ENCODE results near the gene HDAC1.

The HDAC1 gene

DNA sequence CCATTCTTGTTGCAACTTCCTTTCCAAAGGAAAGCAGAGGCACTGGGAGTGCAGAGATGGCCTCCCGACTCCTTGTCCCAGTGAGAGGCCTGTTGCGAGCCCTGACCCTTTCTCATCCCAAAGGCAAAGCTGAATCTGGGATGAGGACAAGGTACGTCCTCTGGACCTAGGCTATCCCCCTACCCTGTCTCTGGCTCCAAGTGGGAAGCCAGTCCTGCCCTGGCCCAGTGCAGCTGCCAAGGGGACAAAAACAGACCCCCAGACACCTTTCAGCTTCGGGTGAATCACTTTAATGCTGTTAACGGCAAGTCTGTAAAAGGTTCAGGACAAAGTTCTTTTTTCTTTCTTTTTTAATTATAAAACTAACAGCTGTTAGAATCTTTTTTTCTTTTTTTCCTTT, 73.0 kb downstream of the HDAC1 start:
- Histone ChIP-seq H3K4me3 (ENCODE audit: insufficient read depth, low read length, poor library complexity, severe bottlenecking) (no peak overlapping the region), H3K27me3 (ENCODE audit: low read length) (no peaks in the 10 kb centered on the region), H4K20me1 (ENCODE audit: low read depth, low read length) (no peaks in the 10 kb centered on the region), H3K9ac (ENCODE audit: low read length) (no peak overlapping the region), H3K36me3 (ENCODE audit: low read length) (no peaks in the 10 kb centered on the region), H3K79me2 (ENCODE audit: insufficient read depth, low read length) (no peaks in the 10 kb centered on the region), H3K27ac (ENCODE audit: low read depth, low read length) (no peak overlapping the region), H3F3A (ENCODE audit: insufficient read depth) (no peaks in the 10 kb centered on the region), H3K9me3 (ENCODE audit: insufficient read depth, low read length) (no peaks in the 10 kb centered on the region), H2AFZ (ENCODE audit: low read depth, low read length, severe bottlenecking) (no peak overlapping the region), H3K4me2 (ENCODE audit: low read depth, low read length, poor library complexity, severe bottlenecking) (no peak overlapping the region), H3K9me2 (replicated peaks; ENCODE audit: insufficient read depth, low read length) (no peaks in the 10 kb centered on the region)
- TF ChIP-seq CTCF (IDR thresholded peaks at IDR 0.05; ENCODE audit: insufficient read depth, low read length, poor library complexity, severe bottlenecking), result no peak
- no peak for TF ChIP-seq EZH2phosphoT487 (conservative IDR thresholded peaks at IDR 0.05; ENCODE audit: low read length)

GRCh38 chr1:32365445-32365844, 73.6 kb downstream of the HDAC1 start:
- H3K36me3 ChIP-seq (ENCODE audit: low read length), result no peaks in the 10 kb centered on the region
- H3K27me3 ChIP-seq (ENCODE audit: low read length), result no peaks in the 10 kb centered on the region
- H2AFZ ChIP-seq (ENCODE audit: low read depth, low read length, severe bottlenecking), result no peak overlapping the region
- no peaks in the 10 kb centered on the region for H4K20me1 ChIP-seq (ENCODE audit: low read depth, low read length)
- no peak overlapping the region for H3K9ac ChIP-seq (ENCODE audit: low read length)
- H3K4me2 ChIP-seq (ENCODE audit: low read depth, low read length, poor library complexity, severe bottlenecking), result no peak overlapping the region
- no peaks in the 10 kb centered on the region for H3K79me2 ChIP-seq (ENCODE audit: insufficient read depth, low read length)
- TF ChIP-seq CTCF (IDR thresholded peaks at IDR 0.05; ENCODE audit: insufficient read depth, low read length, poor library complexity, severe bottlenecking) (no peak), EZH2phosphoT487 (conservative IDR thresholded peaks at IDR 0.05; ENCODE audit: low read length) (no peak)
- no peaks in the 10 kb centered on the region for H3F3A ChIP-seq (ENCODE audit: insufficient read depth)
- H3K9me3 ChIP-seq (ENCODE audit: insufficient read depth, low read length), result no peaks in the 10 kb centered on the region
- H3K4me3 ChIP-seq (ENCODE audit: insufficient read depth, low read length, poor library complexity, severe bottlenecking), result no peak overlapping the region
- no peaks in the 10 kb centered on the region for H3K9me2 ChIP-seq (replicated peaks; ENCODE audit: insufficient read depth, low read length)
- H3K27ac ChIP-seq (ENCODE audit: low read depth, low read length), result no peak overlapping the region

GRCh38 chr1:32367912-32368635, 76.2 kb downstream of the HDAC1 start:
- no peak overlapping the region for H3K4me3 ChIP-seq (ENCODE audit: insufficient read depth, low read length, poor library complexity, severe bottlenecking)
- no peaks in the 10 kb centered on the region for H3F3A ChIP-seq (ENCODE audit: insufficient read depth)
- H3K9ac ChIP-seq (ENCODE audit: low read length), result no peak overlapping the region
- H2AFZ ChIP-seq (ENCODE audit: low read depth, low read length, severe bottlenecking), result no peak overlapping the region
- H3K27me3 ChIP-seq (ENCODE audit: low read length), result no peaks in the 10 kb centered on the region
- no peak overlapping the region for H3K4me2 ChIP-seq (ENCODE audit: low read depth, low read length, poor library complexity, severe bottlenecking)
- H3K79me2 ChIP-seq (ENCODE audit: insufficient read depth, low read length), result no peaks in the 10 kb centered on the region
- no peaks in the 10 kb centered on the region for H3K9me2 ChIP-seq (replicated peaks; ENCODE audit: insufficient read depth, low read length)
- no peaks in the 10 kb centered on the region for H3K36me3 ChIP-seq (ENCODE audit: low read length)
- TF ChIP-seq CTCF (IDR thresholded peaks at IDR 0.05; ENCODE audit: insufficient read depth, low read length, poor library complexity, severe bottlenecking) (no peak), EZH2phosphoT487 (conservative IDR thresholded peaks at IDR 0.05; ENCODE audit: low read length) (no peak)
- H4K20me1 ChIP-seq (ENCODE audit: low read depth, low read length), result no peaks in the 10 kb centered on the region
- no peak overlapping the region for H3K27ac ChIP-seq (ENCODE audit: low read depth, low read length)
- no peaks in the 10 kb centered on the region for H3K9me3 ChIP-seq (ENCODE audit: insufficient read depth, low read length)
